ENCODE results near the gene CABP1.

DNA sequence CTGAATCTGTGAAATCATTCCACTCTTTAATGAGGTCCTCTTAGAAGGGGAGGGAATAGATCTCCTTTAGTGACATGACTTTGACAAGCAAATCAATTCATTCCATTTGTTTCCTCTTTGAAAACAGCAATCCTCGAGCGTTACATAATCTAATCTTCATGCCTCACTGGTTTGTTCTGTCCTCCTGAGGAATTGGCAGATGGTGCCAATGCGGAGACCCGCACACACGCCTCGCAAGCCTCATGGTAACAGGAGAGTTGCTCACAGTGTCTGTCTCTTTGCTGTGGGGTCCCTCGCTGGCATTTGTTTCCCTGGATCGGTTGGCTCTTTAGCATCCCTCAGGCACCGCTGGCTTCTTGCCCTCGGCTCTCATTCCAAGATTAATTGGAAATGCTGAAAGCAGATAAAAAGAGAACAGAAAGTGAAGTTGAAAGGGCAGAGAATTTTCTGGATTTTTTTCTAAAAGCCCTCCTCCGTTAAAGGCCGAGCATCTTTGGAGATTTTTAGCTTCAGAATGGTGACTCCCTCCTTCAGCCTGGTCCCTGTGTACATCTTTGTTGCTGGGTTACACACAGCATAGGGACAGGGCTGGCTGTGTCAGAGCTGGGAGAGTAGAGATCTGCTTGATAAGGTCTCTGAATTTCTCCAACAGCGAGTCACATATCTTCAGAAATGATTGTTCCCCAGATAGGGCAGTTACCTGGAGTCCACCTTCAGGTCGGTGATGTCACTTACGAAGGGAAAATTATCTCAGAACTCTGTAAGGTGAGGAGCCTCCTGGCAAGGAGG is 10.1 kb upstream of the CABP1 start:
- TF ChIP-seq, protein P1, sequence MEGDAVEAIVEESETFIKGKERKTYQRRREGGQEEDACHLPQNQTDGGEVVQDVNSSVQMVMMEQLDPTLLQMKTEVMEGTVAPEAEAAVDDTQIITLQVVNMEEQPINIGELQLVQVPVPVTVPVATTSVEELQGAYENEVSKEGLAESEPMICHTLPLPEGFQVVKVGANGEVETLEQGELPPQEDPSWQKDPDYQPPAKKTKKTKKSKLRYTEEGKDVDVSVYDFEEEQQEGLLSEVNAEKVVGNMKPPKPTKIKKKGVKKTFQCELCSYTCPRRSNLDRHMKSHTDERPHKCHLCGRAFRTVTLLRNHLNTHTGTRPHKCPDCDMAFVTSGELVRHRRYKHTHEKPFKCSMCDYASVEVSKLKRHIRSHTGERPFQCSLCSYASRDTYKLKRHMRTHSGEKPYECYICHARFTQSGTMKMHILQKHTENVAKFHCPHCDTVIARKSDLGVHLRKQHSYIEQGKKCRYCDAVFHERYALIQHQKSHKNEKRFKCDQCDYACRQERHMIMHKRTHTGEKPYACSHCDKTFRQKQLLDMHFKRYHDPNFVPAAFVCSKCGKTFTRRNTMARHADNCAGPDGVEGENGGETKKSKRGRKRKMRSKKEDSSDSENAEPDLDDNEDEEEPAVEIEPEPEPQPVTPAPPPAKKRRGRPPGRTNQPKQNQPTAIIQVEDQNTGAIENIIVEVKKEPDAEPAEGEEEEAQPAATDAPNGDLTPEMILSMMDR (IDR thresholded peaks at IDR 0.05), result no peak
- no peak for TF ChIP-seq POLR2A (IDR thresholded peaks at IDR 0.05)
